Stimulated activated CD4-positive, alpha-beta T cell treated with anti-CD3 and anti-CD28 coated beads, Interleukin-15, amount 100 ng/mL, for 24 hours (primary cell): Measurements from ENCODE around the gene ERBB4.
"Not testable (repeated sequence)": the region's sequence is repeated elsewhere in the genome, so short reads cannot be mapped to it uniquely, and the experiment has no call there.

Experiments used
- DNase-seq: peaks from one replicate; pipeline ENCODE4 v3.0.0-alpha.2; 2020

ERBB4 gene

DNA sequence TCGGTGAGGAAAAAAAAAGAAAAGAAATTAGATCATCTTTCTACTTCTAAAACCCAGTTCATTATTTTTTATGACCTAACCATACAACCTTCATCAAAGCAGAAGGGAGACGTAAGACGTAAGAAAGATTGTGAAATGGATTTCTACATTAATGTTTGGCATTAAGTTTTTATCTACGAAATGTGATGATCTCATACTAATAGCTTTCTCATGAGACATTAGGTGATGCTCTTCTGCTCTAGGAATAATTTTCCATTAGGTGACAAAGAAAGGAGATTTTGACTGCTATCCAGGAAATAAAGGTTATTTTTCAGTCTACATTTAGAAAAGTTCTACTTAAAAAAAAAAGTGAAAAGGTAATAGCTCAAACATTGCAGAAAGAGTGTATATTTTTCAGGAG lies 748.6 kb downstream of the ERBB4 start:
- no peak for DNase-seq

DNA sequence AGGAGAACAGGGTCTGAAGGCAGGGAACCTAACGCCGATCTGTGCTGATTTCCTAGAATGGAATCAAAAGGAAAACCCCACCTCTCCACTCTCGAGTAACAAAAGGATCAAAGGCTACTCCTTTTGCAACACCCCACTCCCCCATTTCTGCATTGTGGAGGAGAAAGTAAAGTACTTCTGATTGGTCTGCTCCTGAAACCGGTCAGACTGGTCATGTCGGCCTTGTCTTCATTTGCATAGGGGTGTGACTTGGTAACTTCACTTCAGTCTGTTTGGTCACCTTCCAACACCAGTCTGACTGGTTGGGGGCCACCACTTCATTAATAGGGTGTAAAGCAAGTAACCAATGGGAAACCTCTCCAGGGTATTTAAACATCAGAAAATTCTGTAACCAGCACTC lies 771.9 kb downstream of the ERBB4 start:
- DNase-seq, result no peak

DNA sequence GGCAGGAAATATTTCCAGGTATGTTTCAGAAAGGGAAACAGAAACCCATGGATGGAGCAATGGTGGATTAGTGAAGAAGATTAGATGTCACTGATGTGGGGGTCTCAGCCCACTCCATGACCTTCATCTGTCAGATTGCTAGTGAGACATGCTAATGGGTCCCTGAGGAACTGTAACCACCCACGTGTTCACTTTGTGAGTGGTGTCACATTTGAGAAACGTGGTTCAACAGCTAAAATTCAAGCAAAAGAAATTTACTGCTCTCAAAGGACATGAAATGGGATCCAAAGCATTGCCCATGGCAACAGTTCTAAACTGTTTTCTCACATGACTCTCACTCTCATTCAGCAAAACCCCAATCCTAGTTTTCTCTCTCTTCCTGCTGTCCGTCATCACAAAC lies 776.1 kb downstream of the ERBB4 start:
- DNase-seq, result no peak

DNA sequence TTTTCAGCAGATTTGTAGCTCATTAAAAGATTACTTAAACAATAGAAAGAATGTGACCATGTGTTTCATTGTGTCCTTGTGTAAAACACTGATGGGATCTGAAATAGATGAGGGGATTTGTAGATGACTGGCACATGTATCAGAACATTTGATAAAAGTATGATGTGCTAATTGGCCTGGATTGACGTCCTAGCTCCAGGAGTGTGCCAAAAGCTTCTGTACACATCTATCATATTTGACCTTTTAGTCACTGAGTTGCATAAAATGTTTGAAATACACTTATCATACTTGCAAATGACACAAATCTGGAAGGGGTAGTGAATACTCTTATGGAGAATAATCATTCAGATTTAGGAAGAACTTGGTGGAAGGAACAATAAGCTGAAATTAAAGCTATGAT lies 778.5 kb downstream of the ERBB4 start:
- DNase-seq, result no peak

DNA sequence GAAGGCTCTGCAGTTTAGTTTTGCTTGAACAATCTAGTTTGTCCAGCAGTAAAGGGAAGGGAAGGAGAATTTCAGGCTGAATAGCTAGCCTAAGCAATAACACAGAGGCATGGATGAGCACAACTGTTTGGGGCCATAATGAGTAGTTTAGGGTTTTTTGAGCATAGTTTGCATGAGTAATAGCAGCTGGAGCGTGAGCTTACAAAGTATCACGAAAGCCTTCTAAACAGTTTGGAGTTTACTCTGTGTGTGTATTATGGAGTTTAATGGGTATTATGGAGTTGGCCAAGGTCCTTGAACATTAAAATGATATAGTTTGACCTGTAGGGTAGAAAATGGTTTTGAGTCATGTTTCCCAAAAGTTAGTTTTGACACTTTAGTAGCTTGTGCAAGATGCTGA lies 782.3 kb downstream of the ERBB4 start:
- no peak for DNase-seq

DNA sequence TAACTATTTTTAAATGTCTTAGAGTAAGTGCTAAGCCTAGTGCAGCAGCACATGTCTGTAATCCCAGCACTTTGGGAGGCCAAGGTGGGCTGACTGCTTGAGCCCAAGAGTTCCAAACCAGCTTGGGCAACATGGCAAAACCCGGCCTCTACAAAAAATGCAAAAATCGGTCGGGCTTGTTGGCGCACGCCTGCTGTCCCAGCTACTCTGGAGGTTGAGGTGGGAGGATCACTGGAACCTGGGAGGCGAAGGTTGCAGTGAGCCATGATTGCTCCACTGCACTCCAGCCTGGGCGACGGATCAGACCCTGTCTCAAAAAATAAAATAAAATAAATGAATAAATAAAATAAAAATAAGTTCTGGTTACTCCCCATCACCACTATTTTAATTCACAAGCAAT lies 783.4 kb downstream of the ERBB4 start:
- no peak for DNase-seq

DNA sequence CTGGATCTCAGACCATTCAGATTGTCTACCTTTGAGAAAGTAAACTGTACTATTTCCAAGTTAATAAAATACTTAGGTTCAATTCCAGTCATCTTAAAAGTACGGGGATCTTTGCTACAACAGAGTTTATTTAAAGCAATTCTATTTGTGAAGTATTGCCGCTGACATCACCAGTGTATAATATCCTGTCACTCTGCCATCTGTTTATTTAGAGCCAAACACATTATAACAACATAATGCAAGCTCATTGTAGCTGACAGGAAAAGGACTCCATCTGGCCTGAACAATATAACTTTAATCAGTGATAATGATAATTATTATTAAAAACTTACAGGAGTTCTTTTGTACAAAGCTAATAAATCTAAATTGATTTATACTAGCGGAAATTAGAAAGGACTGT lies 786.8 kb downstream of the ERBB4 start:
- no peak for DNase-seq

DNA sequence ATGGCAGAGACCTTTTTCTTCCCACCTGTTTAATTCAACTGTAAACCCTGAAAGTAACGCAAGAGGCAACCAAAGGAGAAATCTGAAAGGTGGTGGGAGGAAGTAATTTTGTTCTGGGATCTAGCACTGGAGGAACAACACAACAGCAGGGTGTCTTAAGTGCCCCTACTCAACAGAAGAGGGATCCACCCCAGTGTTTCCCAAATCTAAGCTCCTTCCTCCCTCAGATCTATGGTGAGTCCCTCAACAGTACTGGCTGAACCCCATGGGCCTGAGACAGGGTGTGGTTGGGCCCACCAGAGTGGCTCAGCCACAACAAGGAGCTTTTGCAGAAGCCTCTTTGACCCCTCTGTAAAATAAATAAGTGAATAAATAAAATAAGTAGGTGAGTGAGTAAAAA lies 790.3 kb downstream of the ERBB4 start:
- DNase-seq, result no peak

DNA sequence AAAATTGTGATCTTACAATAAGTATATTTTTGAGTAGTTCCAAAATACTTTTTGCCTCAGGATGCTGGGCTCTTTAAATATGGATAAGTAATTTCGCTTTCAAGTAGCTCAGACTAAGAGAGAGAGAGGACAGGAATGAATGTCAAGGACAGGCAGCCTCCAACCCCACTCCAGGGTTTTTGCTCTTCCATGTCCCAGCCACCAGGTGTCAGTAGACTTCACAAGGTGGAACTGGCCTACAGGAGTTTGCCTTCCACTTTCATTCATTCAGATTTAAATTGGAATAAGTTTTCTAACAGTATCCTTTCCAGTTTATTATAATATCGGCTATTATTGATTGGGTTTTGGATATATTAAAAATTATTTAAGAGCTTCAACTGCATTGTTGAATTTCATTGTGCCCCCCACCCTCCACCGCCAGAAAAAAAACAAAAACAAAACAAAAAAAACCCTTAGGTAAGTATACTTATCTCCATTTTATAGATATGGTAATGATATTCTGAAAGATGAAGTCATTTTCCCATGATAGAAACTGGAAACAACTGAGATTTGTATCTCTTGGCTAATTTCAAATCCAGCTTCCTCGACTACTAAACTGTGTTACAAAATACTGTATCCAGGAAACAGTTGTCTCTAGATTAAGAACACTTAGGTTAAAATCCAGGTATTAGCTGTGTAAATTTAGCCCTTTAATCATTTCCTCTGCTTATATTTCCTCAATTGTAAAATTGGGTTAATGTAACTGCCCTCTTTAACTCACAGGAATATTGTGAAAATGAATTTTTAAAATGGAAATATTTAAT lies 793.1 kb downstream of the ERBB4 start:
- peak; percentile 30 for DNase-seq

DNA sequence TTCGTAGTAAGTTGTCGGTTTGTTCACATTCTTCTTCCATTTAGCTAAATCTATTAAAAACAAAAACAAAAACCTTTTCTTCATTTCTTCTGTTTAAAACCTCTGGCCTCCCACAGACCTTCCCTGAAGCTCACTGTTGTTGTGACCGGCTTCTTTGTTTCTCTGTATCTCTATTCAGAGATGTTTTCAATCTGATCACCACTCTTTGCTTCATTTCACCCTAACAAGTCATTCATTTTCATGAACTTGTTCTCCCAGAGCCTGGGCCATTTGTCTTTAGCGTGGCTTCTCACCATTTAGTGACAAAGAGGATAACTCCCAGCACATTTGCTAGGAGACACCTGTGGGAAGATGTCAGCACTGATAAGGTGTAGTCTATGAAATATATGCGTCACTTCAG lies 794.2 kb downstream of the ERBB4 start:
- no peak for DNase-seq

DNA sequence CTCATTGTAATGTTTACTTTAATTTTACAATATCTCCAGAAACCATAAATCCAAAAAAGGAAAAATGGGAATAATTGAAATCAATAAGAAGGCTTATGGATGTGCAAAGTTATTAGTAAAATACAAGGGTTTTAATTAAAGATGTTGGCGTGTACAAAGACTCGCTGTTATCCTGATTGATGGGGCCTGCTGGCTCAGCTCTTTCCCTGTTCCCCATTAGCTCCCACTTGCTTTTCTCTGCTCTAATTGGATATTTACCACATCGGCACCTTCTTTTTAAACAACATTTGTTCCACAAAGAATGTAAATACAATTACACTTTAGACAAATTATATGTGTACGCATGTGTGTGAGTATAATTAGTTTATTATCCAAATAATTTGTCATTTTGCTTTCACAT lies 796.6 kb downstream of the ERBB4 start:
- no peak for DNase-seq

DNA sequence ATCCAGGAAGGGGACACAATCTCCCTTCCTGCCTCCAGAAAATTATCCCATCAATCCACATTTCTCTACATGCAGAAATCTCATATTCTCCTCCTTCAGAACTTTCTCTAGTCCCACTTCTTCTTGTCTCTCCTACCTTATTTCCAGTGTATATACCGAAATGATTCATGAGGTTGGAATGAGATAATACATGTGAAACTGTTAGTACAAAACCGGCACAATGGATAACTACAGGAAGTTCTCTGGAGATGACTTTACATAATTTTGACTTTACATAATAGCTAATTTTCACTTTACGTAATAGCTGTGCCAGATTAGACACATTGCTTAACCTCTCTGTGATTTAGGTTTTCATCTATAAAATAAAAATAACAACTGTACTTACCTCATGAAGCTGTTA lies 801.3 kb downstream of the ERBB4 start:
- no peak for DNase-seq

DNA sequence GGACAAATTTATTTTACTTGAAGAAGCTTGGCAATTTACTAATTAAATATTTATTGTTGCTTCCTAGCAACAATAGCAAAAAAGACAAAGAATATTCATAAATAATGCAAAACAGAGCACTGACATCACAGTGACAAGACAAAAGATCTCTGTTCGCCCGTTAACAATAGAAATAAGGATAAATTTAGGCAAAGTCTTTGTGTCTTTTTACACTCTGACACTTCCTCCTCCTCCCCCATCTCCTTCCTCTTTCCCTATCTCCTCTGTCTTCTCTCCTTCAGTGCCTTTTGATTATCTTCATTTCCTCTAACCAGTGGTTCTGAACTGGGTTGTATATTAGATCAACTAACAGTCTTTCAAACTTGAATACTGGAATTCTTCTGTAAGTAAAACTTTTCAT lies 808.4 kb downstream of the ERBB4 start:
- DNase-seq, result no peak

DNA sequence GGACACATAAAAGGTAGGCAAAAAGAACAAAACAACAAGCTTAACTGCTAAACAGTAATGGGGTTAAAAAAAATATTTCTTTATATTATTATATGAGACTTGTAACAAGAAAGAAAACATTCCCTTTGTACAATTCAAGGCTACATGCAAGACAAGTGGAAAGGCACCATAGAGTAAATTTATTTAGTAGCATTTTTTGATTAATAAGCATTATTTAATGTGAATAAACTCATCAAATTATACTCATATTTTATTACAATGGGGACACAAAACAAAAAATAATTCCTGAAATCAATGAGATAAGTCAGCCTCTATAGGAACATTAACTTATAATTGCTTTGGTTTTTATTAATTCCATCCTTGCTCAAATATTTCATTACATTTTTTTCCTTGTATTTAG lies 809.2 kb downstream of the ERBB4 start:
- no peak for DNase-seq

DNA sequence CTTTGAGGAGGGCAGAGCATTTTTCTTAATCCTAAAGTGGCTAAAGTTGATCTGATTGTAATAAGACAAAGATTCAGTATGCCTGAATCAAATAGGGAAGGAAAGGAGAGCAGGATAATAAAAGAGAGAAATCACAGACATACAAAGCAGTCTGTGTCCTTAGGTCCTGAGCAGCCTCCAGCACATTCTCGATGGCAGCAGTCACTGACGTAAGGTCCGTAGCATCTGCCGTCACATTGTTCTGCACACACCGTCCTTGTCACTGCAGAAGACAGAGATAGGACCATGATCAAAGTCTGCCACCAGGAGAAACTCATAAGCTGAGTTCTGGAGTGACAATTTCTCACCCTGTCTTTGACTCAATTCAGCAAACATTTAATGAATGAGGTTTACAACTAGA lies 813.7 kb downstream of the ERBB4 start:
- DNase-seq, result no peak

DNA sequence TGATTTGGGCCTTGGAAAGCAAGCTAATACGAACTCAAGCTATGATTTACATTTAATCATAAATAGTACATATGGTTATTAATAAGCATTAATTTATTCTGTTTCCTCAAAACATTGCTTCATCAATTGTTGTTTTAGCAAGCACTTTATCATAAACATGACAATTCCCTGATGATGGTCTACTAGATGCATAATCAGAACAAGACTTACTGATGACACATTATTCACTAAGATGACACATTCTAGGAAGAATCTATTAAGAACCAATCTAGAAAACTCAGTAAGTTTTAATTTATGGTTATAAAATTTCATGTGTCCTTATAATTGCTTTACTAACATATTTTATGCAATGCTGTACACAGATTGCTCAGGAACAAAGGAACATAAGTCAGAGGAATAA lies 815.2 kb downstream of the ERBB4 start:
- DNase-seq, result no peak

DNA sequence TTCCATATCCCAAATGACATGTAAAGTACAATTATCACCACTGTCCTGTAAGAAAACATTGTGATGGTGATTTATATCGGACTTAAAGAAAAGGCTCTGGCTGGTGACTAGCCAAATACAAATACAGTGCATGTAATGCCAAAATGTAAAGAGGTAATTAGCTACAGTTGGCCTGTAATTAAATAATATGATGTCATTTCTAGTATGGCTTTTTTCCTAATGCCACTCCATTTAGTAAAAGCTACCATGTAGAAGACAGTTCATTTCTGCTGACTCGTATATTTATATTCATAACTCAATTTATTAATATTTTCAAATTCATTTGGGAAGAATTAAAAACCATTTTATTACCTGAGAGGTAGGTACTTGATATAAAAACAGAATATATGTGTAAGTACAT lies 815.7 kb downstream of the ERBB4 start:
- no peak for DNase-seq

DNA sequence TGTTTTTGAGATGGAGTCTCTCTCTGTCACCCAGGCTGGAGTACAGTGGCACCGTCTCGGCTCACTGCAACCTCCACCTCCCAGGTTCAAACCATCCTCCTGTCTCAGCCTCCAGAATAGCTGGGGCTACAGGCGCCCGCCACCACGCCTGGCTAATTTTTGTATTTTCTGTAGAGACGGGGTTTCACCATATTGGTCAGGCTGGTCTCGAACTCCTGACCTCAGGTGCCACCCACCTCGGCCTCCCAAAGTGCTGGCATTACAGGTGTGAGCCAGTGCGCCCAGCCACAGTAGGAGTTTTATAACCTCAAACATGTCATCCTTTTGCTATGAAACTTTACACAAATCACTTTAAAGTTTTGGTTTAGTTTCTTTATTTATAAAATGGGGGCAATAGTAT lies 816.7 kb downstream of the ERBB4 start:
- not testable (repeated sequence) for DNase-seq

DNA sequence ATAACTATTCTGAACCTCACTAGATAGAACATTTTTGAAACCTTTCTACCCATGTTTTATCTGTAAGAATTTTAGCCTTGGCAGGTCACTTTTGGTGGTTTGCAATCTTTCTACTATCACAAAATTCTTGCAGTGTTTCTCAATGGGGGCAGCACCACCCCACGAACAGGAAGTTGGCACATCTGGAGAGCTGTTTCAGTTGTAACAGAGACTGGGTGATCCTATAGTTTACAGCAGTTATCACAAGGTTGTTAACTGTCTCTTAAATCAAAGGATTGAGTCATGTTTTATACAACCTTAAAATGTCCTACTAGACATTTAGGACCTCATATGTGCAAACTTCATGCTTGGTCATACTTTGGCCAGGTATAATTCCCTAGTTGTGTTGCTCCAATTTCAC lies 829.2 kb downstream of the ERBB4 start:
- DNase-seq, result no peak

DNA sequence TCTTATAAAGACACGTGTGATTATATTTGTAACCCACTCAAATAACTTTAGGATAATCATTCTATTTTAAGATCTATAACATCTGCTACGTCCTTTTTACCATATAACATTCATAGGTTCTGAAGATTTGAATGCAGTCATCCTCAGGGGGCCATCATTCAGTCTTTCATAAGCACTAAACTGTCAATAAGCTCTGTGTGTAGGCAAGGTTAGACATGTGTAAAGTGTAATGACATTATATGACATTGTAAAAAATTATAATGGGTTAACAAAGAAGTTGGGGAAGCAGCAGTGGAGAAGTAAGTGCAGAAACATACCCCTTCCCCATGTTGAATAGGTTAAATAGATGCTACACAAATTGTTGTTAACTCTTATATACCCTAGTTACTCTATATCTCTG lies 845.9 kb downstream of the ERBB4 start:
- DNase-seq, result no peak

DNA sequence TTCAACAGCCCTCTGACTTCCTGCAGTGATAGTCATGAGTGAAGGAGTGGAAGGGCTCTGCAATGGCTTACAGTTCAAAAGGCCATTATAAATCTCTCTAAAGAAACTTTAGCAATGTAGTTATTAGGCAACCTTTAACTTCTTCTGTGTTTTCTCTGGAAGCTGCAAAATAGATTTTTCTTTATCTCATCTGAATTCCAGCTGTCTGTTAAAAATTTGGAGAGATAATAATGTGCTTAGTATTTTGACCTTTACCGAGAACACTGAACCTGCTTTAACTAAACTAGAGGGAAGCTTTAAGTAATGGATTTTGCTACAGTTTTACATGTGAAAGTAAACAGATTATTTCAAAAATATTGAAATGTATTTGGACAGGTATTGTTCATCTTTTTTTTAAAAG lies 847.9 kb downstream of the ERBB4 start:
- DNase-seq, result no peak

DNA sequence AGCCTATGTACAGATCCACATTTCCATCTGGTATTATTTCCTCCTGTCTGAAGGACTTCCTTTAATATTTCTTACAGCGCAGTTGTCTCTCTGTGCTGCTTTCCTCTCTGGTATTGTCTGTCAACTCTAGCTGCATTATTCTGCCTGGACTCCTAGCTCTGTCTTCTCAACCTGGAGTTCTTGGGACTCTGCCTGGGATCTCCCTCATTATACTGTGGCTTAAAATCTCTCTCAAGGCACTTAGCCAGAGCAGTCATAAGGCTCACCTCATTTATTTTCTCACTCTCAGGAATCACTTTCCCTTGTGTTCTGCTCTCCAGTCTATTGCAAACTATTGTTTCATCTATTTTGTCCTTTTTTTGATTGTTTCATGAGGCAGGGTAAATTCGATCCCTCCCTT lies 850.4 kb downstream of the ERBB4 start:
- DNase-seq, result no peak

DNA sequence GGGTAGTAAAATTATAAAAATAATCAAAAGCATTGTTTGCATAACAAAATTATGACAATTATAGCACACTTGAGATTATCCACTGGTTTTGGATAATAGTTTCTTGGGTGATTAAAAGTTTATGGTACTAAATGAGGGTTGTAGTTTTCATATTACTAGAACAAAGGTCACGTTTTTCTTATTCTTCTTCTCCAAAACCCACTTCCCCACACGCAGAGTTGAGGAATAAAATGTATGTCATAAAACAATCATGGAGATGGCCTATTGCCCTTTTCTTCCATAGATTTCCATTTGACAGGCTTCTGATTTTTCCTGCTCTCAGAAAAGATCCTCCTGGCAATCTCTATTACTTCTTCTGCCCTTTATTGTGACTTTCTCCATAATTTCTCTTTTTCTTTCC lies 863.9 kb downstream of the ERBB4 start:
- no peak for DNase-seq

DNA sequence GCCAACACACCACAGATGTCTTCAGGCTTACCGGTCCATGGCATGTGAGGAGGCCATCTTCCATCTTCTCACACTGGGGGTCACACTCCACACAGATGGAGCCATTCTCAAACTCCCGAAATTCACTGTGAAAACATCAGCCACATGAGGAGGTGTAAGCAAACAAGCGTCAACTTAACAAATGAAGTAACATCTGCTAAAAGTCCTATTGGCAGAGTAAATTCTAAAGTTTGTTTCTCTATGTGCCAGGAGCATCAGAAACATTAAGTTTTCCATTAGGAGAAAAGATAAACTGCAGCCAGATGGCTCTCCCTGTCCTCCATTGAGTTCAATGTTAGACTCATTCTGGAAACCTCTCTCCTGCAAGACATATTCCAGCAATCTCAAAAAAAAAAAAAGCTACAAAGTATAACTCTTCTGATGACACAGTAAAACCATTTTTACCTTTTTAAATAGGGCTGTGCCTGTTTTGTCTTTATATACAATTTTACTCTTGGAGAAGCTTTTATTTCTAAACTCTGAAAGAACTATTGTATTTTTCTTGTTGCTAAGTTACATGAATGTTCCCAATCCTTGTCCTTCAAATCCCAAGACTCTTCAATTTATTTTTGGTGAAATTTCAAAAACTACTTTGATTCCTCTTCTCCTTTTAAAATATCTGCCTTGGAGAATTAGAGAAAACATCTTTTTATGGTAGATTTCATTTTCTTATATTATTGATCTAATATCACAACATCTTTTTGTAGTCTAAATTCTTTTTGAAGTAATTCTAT lies 865.3 kb downstream of the ERBB4 start:
- DNase-seq, result no peak

DNA sequence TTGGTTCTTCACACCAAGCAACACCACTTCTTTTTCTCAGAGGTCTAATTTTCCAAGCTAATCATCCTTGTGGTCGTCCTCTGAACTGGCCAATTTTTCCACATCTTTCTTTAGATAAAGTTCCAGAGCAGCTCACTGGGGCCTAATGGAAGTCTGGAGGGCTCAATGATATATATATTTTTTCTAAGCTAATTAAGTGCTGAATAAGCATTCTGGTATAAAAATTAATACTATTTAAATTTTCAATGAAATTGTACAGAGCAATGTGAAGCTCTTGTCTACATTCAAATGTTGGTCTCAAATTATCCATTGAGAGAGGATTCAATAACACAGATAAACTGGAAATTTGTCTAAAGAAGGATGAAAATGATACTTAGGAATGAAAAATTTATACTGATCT lies 866.6 kb downstream of the ERBB4 start:
- no peak for DNase-seq
